GM21576 (cell line): ENCODE results near the gene NR1D1.

Experiments used
- ATAC-seq: cut with Tn5 transposase; IDR thresholded peaks from one replicate; pipeline ENCODE4 v1.9.1; 2021; ENCODE audit warnings: mild to moderate bottlenecking, moderate library complexity; ENCODE audit not compliant: unreplicated experiment

The NR1D1 gene

DNA sequence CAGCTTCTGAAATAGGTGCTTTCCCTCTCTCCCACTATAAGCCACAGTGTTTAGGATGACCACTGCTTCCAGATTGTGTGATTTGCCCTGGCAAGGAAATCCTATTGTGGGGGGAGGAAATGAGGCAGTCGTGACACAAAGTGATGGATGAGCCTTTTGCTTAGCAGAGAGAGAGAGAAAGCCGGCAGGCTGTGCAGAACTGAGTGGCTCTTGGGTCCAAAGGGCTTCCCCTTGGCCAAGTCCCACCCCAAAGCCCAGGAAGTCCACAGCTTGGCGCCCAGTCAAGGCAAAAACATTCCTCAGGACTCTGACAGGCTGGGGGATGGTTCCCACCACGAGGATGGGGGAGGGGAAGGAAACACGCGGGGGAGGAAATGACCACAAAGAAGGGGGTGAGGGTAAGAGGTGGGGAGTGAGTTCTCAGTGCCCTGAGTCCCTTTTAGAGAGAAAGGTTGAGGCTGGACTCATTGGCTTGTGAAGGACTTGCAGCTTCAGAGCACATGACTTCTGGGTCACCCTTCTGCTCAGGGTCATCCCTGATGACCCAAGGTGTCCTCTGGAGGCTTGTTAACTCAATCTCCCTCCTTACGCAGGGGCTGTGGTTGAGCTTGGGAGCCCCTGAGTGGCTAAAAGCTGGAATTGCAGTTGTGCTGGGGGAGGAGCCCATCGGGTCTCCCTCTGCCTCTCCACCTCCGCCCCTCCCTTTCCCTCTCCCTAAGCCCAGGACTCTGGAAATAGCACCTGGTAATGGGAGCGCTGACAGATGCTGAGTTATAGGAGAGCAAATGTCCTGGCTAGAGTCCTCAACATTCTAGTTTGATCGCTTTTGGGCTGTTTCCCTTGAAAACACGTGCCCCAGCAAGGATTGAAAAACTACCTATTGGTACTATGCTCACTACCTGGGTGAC, 11.1 kb upstream of the NR1D1 start:
- no peak for ATAC-seq

DNA sequence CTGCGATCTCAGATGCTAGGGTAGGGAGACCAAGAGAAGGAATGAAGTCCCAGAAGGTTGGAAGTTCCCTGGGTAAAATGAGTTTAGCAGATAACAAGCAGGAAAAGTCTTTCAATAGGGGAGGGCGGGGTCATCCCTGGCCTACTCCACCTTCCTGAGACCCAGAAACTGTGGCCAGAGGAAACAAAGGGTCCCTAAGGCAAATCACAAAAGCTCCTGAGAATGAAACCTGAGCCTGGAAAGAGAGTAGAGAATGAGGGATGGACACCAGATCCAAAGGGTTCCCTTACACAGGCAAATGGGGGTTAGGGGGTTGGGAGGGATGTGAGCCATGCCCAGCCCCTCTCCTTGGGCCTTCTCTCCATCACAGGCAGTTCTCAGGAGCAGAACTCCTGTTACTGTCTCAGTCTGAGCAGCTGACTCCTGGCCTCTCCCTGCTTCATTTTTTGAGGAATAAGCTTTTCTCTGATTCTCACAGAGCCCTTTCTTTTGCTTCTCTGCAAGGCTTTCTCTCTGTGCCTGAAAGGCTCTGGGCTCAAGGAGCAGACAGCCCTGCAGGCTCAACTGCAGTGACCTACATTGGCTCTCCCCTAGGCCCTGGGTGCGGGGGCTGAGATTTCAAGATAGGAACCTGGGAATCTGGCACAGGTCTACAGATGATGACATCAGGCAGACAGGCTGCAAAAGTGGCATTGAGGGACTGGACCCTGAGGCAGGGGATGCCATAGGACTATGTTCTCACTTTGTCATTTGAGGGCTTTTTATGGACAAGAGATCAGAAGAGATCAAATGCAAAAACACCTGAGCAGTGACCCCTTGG, 9.8 kb upstream of the NR1D1 start:
- no peak for ATAC-seq

DNA sequence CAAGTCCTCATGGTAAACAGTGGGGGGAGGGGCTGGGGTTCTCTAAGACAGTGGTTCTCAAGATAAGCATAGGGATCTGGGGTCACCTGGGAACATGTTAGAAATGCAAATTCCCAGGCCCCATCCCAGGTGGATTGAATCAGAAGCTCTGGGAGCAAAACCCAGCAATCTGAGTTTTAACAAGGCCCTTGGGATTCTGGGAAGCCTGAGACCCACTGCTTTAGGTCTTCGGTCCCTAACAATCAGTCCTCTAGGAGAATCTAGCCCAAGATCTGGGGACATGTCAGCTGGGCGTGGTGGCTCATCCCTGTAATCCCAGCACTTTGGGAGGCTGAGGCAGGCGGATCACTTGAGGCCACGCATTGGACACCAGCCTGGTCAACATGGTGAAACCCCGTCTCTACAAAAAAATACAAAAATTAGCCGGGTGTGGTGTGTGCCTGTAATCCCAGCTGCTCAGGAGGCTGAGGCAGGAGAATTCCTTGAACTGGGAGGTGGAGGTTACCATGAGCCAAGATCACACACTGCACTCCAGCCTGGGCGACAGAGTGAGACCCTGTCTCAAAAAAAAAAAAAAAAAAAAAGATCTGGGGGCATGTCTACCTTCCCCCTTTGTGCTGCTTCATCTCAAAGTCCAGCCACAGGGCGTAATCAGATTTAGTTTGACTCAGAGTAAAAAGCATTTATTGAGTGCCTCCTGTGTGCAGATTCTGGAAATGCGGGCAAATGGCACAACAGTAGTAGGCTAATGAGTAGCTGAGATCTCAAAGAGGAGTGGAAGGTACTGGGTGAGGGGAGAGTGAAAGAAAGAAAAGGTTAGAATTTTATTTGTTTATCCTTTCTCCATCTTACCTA, 8.8 kb upstream of the NR1D1 start:
- ATAC-seq = no peak

DNA sequence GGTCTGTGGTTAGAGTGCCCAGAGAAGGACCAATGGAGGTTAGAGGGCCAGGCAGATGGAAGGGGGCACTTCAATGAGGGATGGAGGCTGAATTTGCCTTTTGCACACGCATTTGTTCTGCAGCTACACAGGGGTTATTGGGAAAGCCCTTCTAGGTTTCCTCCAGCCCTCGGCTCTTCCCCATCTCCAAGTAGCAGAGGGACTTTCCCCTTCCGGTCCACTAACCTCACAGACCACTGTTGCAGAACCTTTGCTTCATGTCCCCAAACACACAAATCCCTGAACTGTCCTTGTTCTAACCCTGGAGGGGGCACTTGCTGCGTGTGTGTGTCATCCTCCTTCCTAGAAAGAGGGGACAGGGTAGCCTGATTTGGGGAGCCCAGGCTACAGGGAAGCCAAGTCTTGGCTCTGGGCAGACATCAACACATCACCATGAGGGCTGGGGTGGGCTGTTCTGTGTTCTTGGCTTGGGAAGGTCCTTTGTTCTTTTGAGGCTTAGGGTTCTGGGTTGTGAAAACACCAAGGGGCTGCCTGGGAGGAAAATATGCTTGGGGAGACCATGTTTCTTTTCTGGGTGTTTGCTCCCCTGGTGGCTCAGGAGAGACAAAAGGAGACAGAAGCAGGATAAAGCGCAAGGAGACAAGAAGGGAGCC, 7.3 kb upstream of the NR1D1 start:
- ATAC-seq = no peak

DNA sequence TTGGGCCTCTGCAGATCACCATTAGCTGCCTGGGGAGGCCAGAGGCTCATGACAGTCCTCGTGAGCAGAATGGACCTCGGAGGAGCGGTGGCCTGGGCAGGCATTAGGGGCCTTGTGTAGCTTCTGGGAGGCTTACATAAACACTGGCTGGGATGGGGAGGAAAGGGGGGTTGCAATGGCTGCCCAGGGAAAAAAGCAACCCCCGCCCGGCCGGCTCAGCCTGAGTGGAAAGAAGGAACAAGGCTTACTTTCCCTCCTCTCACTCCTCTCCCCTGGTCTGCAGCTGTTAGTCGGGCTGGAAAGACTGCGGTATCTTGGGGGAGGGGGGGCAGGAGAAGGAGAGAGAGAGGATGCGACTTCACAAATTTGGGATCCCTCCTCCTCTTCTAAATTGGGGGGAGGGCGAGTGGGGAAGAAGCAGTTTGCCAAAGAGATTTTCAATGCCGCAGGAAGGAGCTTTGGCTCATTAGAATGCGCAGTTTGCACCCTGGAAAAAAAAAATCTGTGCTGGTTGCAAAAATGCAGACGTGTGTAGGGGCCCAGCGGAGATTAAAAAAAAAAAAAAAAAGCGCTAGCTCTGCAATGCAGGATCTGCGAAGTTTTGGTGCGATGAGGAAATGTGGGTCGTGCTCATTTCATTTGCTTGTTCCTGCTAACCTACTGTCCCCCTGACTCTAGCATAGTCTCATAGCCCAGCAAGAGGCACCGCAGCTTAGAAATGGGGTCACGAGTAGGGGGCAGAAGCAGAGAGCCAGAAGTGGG, 6.6 kb upstream of the NR1D1 start:
- ATAC-seq = no peak

DNA sequence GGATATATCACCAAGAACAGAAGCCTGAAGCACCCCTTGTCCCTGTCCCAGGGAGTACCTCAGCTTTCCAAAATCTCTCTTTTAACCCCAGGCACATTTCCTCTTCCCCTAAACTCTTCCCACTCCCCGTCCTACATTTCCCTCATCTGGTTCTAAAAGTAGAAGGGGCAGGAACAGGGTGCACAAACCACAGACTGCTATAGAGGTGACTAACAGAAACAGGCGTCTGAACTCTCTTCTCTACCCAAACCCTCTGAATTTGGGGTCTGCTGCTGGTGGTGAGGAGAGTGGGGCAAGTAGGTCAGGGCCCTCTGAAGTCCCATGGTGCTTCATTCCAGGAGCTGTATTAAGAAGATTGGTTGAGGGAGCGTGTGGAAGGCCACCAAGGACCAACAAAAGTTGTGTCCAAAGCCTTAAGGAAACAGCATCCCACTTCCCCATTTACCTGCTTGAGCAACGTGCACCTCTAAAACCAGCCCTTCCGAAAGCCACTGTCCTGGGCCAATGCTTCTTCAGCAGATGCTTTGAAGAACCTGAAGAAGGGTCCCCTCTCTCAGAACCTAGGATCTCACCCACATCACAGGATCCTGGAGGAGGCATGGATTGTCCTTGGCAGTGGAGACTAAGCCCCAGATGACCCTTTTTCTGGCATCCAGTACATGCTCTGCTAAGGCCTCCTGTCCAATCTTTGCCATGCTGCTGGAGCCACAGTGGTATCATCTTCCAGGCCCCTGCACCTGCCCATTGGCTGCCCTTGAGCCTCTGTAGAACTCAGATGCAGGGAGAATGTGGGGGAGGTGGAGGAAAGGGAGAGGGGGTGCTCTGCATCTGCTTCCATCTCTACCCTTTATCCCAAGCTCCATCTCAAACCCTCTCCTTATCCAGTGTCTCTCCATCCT, 5.7 kb upstream of the NR1D1 start:
- ATAC-seq = no peak

DNA sequence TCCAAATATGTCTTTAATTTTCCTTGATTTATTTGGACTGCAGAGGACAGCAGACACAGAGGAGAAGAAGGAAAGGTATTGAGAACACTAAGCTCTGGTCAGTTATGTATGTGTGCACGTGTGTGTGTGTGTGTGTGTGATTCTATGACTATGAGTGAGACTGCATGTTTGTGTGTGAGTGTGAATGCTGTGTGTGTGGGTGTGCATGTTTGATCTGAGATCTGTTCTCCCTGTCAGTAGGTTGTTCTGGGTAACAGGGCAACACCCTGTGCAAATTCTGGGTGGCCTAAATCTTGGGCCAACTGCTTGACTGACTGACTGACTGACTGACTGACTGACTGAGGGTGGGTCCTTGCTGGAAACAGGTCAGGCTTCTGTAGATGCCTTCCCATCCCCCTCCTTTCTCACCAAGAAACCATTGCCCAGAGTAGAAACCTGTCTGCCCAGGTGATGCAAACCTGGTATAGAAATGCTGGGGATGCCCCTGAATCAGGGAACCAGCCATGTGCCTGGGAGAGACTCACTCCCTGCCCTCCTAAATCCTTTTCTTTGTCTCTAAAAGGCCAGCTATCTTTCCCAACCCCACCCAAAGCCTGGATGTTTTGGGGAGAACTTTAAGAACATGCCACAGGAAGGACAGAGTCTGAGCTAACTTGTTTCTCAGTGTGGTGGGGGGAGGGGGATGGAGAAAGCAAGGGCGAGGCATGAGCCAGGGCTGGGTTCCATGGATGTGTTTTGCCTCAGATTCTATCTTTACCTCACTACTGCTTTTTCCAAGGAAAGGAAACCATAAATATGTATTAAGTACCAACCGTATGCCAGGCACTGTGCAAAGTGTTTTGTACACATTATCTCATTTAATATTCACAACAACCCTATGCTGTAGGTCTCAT, 4.5 kb upstream of the NR1D1 start:
- no peak for ATAC-seq

DNA sequence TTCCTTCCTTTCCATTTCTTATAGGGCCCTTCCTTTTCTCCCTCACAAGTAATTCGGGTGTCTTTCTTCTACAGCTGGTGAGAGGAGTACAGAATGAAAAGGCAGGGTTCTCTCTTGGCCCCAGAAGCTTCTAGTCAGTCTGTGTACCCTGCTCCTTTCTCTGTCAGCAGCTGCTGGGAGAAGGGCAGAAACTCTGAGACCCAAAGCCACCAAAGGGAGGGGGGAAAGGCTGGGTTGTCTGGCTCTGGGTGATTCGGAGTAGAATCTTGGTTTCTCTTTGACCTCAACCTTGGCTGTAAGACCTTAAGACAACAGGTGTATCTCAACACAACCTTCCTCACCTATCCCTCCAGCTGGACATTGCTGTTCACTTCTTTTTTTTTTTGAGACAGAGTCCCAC, 3.3 kb upstream of the NR1D1 start:
- no peak for ATAC-seq

DNA sequence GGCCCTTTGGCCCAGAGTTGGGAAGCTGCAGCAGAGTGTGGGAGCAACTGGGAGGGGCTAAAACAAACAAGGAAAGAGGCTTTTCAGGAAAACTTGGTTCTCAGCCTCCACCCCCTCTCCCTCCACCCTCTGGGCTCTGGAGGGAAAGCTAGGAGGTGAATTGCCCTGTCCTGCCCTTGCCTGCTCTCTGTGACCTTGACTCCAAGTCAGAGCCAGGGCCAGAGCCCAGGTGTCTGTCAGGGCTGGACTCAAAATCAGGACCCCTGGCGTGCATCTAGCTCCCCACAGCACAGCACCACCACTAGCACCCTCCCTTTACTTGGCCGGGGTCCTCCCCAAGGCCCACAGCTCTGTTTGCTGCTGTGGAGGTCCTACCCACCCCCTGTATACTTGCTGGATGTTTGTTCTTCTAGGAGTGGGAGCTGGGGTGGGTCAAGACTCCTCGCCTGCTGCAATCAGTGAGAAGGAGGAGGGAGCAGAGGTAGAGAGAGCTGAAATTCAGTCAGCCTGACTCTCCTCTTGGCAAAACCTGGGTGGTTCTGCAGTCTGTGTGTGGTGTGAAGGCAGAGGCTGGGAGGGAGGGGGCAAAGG, 2.8 kb upstream of the NR1D1 start:
- no peak for ATAC-seq

DNA sequence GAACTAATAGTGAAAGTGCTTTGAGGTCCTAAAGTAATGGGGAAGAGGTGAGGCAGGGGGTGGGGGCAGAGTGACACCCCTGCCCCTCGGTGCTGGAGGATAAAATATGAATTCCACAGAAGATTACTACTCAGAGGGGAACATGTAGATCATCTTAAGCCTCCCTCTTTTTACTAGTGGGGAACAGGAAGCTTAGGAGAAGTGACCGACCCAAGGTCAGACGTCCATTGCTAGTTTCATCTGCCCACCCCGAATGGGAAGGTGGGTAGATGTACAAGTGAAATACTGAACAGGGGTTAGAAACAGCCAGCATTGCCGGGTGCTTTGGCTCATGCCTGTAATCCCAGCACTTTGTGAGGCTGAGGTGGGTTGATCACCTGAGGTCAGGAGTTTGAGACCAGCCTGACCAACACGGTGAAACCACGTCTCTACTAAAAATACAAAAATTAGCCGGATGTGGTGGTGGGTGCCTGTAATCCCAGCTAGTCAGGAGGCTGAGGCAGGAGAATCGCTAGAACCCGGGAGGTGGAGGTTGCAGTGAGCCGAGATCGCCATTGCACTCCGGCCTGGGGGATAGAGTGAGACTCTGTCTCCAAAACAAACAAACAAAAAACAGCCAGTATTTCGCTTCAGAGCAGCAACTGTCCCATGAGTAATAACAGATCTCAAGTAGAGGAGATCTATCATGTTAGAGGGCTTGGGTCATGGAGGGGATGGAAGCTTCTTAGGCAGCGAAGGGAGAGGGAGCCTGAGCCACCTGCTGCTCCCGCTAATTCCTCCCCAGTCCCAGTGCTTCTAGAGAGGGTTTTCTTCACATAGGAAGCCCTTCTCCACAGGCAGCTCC, 1.2 kb upstream of the NR1D1 start:
- ATAC-seq = no peak

DNA sequence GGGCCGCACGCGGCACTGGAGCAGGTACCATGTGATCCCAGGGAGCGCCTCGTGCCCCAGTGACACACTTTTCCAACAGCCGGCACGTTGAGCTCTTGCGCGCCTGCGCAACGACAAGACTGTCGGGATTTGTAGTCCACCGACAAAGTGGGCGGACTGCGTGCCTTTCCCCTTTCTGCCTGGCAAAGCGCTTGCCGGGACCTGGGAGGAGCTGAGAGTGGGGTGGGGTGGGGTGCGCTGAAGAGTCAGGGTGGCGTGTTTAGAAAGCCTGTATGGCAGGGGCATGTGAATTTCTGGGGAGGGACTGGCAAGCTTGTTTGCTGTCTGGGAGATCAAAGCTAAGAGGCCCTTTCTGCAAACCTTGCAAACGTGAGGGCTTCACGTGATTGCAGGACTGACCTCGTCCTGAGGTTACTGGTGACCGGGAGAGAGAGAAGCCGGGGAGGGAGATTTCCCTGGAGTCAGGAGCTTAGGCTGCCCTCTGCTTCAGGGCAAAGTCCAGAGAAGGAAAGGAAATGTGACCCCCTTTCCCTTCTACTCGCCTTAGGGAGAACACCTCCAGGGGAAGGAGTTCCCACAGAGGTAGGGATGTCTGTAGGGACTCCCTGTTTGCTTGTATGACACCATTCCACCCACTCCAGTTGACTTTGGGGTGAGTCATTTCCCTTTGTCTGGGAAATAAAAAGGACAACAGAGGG, 429 bp upstream of the NR1D1 start:
- no peak for ATAC-seq

DNA sequence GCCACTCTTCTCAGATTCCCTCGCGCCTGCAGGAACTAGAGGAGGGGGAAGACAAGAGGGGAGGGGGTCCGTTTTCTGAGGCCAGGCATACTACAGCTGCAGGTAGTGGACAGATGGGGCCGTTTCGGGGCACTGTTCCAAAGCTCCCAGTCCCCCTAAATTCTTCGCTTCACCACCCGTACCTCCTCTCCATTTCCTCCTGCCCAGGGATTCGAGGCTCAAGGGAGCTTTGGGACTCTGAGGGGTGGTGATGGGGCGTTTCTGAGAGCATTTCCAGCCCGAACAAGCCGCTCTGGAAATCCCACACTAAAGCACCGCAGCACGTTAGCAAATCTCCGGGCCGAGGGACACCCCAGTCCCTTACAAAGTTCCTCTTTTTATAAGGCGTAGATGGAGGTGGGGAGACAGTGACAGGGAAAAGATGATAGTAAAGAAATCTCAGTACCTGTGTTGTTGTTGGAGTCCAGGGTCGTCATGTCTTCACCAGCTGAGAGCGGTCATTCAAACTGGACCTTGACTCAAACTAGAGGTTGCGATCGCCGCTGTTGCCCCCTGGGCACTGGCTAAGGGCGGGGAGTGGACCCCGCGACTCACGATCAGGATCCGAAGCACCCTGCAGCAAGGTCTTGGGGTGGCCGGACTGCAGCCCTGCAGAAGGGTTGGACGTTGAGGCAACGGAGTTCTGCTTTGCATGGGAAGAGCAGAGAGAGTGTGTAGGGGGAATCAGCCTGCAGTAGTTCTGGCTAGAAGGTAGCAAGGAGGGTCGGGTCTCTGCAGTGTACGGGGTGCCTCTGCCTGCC, 570 bp downstream of the NR1D1 start:
- ATAC-seq = no peak

DNA sequence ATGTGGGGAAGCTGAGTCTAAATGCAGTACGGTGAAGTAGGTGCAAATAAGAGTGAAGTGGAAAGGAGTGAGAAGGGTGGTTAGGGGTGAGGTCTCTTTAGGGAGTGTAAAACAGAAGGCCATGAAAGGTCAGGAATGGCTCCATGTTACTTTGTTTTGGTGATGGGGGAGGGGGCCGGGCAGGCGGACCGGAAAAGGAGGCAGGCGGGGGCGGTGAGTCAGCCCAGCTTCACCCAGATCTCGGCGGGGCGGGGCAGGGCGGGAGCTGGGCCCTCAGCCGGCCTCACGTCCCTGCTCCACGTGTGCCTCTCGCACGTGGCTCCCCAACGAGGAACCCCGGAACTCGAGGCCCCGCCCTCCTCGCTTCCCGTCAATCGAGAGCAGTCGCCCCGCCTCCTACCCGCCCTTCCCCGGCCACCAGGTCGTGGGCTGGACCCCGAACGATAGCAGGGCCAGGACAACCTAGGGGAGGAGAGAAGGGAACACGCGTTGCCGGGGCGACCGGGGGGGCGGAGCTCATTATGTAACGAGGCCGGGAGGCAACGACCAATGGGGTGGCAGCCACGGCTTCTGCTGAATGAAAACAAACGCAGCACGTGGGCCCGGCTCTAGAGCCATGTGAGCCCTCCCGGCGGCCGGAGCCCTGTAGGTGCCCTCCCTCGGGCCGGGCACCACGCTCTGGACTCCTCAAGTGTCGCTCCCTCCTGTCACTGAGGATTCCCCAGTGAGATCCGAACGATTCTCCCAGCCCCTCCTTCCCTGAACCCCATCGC, 1.4 kb downstream of the NR1D1 start:
- ATAC-seq = peak; percentile 46
